IMR-90 (cell line): ENCODE data around the gene ARHGEF7. TPM values are rescaled to one million over a fixed set of nuclear protein-coding genes. Genes with fewer than 3 reads are reported as not detected.

Experiments
- ATAC-seq: fragments of 200-7000 bp; cut with Tn5 transposase; 2 replicates; pipeline ENCODE4 v1.9.1; 2020; ENCODE audit warnings: low read depth, mild to moderate bottlenecking, moderate library complexity
- BruUV-seq: library from RNA; stranded (reverse); fragments of 400-500 nt; replicated peaks from 2 replicates; lab custom pipeline; 2021; lab: Mats Ljungman, UMichigan
- CTCF ChIA-PET: fragments of 300-600 bp; formaldehyde crosslinking; extraction: SDS; loops from one replicate; lab custom pipeline; 2021; ENCODE audit warnings: antibody characterized with exemption; lab: Yijun Ruan, JAX
- POLR2A ChIA-PET: fragments of 300-600 bp; sonication (Branson Sonifier 250); formaldehyde crosslinking; loops from one replicate; lab custom pipeline; 2022; ENCODE audit warnings: antibody characterized with exemption; ENCODE audit not compliant: unreplicated experiment; lab: Charles Lee
- DNase-seq: peaks from one replicate; pipeline ENCODE4 v3.0.0; 2013
- H2AFZ ChIP-seq: replicated peaks from 2 replicates; pipeline ENCODE3; 2013; ENCODE audit warnings: low read length, mild to moderate bottlenecking; ENCODE audit not compliant: poor library complexity
- H2AK5ac ChIP-seq: 2 replicates; pipeline ENCODE4 v1.6.1; 2013; ENCODE audit warnings: low read depth, low read length, inconsistent platforms
- H2AK9ac ChIP-seq: replicated peaks from 2 replicates; pipeline ENCODE3; 2013; ENCODE audit warnings: mild to moderate bottlenecking, low read depth, low read length, moderate library complexity; ENCODE audit not compliant: poor library complexity
- H2BK120ac ChIP-seq: 2 replicates; pipeline ENCODE4 v1.6.1; 2013; ENCODE audit warnings: low read depth, low read length, inconsistent platforms
- H2BK15ac ChIP-seq: 3 replicates; pipeline ENCODE4 v1.6.1; 2013; ENCODE audit warnings: low read depth, low read length, inconsistent platforms
- H2BK20ac ChIP-seq: 2 replicates; pipeline ENCODE4 v1.6.1; 2013; ENCODE audit warnings: low read depth, mild to moderate bottlenecking, inconsistent platforms, low read length, moderate library complexity
- H2BK5ac ChIP-seq: 2 replicates; pipeline ENCODE4 v1.6.1; 2013; ENCODE audit warnings: mild to moderate bottlenecking, low read depth, low read length, inconsistent platforms; ENCODE audit not compliant: poor library complexity, severe bottlenecking
- H3K14ac ChIP-seq: replicated peaks from 2 replicates; pipeline ENCODE4 v1.6.1; 2013; ENCODE audit warnings: low read depth, low read length, inconsistent platforms
- H3K18ac ChIP-seq: 2 replicates; pipeline ENCODE4 v1.6.1; 2013; ENCODE audit warnings: low read depth, low read length, control low read depth
- H3K23ac ChIP-seq: 2 replicates; pipeline ENCODE4 v1.6.1; 2013; ENCODE audit warnings: low read depth, low read length, inconsistent platforms
- H3K27ac ChIP-seq: 2 replicates; pipeline ENCODE4 v1.5.1; 2013; ENCODE audit warnings: mild to moderate bottlenecking, control low read depth, low read length; ENCODE audit not compliant: insufficient read depth
- H3K27me3 ChIP-seq: 2 replicates; pipeline ENCODE4 v1.6.1; 2013; ENCODE audit warnings: low read length; ENCODE audit not compliant: control insufficient read depth, insufficient read depth
- H3K36me3 ChIP-seq: 2 replicates; pipeline ENCODE4 v1.6.1; 2013; ENCODE audit warnings: low read length, mixed read lengths; ENCODE audit not compliant: control insufficient read depth, insufficient read depth
- H3K4ac ChIP-seq: 2 replicates; pipeline ENCODE4 v1.6.1; 2013; ENCODE audit warnings: low read depth, low read length, inconsistent platforms
- H3K4me1 ChIP-seq: 2 replicates; pipeline ENCODE4 v1.6.1; 2013; ENCODE audit warnings: low read length, mixed read lengths; ENCODE audit not compliant: control insufficient read depth, insufficient read depth
- H3K4me2 ChIP-seq: 2 replicates; pipeline ENCODE4 v1.6.1; 2013; ENCODE audit warnings: low read depth, mild to moderate bottlenecking, control low read depth, low read length, moderate library complexity
- H3K4me3 ChIP-seq: 2 replicates; pipeline ENCODE4 v1.5.1; 2013; ENCODE audit warnings: low read depth, mild to moderate bottlenecking, control low read depth, low read length, moderate library complexity; ENCODE audit not compliant: insufficient read depth
- H3K56ac ChIP-seq: 2 replicates; pipeline ENCODE4 v1.6.1; 2013; ENCODE audit warnings: low read length, inconsistent platforms; ENCODE audit not compliant: insufficient read depth; ENCODE audit errors: extremely low read depth
- H3K79me1 ChIP-seq, 2 experiments: 2 replicates each; pipeline ENCODE4 v1.6.1; 2013; ENCODE audit warnings: low read length in 2 of 2, inconsistent platforms in 1 of 2, low read depth in 1 of 2
- H3K9ac ChIP-seq: 2 replicates; pipeline ENCODE4 v1.6.1; 2013; ENCODE audit warnings: low read depth, low read length, control low read depth
- H3K9me1 ChIP-seq: 2 replicates; pipeline ENCODE4 v1.6.1; 2013; ENCODE audit warnings: low read length, inconsistent platforms; ENCODE audit not compliant: insufficient read depth
- H3K9me3 ChIP-seq: 2 replicates; pipeline ENCODE4 v1.6.1; 2013; ENCODE audit warnings: low read length; ENCODE audit not compliant: control insufficient read depth, insufficient read depth
- H4K20me1 ChIP-seq: 2 replicates; pipeline ENCODE4 v1.6.1; 2013; ENCODE audit warnings: low read length, inconsistent platforms; ENCODE audit not compliant: insufficient read depth
- H4K5ac ChIP-seq: 2 replicates; pipeline ENCODE4 v1.6.1; 2013; ENCODE audit warnings: mild to moderate bottlenecking, low read depth, low read length, control low read depth
- H4K8ac ChIP-seq, 2 experiments: 2 replicates each; pipeline ENCODE4 v1.6.1; 2013; ENCODE audit warnings: low read depth in 2 of 2, low read length in 2 of 2, control low read depth in 1 of 2, inconsistent platforms in 1 of 2
- H4K91ac ChIP-seq: 2 replicates; pipeline ENCODE4 v1.6.1; 2013; ENCODE audit warnings: low read depth, low read length, inconsistent platforms; ENCODE audit not compliant: insufficient read depth
- CEBPB ChIP-seq: IDR thresholded peaks from 2 replicates; pipeline ENCODE4 v1.6.1; 2012; ENCODE audit warnings: low read depth, low read length, improper control_type of control experiment
- MXI1 ChIP-seq: IDR thresholded peaks from 2 replicates; pipeline ENCODE4 v1.6.1; 2012; ENCODE audit warnings: low read depth, mild to moderate bottlenecking, low read length, moderate library complexity, borderline replicate concordance
- WGBS, 2 experiments: methylation state at CpG; one replicate each; pipeline versions ENCODE4 v1.1.5 to v1.1.7; 2013; ENCODE audit warnings: missing lambda C conversion rate in 2 of 2; ENCODE audit not compliant: insufficient read length in 1 of 2; ENCODE audit errors: extremely low coverage in 2 of 2; 5-methylcytosine and 5-hydroxymethylcytosine counted together
- dilution Hi-C: fragments of 300-500 bp; cut with HindIII; formaldehyde crosslinking; loops from one replicate; pipeline ENCODE4 v1.14.3; 2018; ENCODE audit warnings: low sequenced_read_pairs; ENCODE audit not compliant: unreplicated experiment
- in situ Hi-C: fragments of 300-500 bp; cut with MboI; formaldehyde crosslinking; loops from 3 replicates; pipeline ENCODE4 v1.14.3; 2019; ENCODE audit warnings: low sequenced_read_pairs, inconsistent platforms, mixed read lengths
- intact Hi-C: fragments of 100-400 bp; cut with micrococcal nuclease; formaldehyde crosslinking; loops from 2 replicates; pipeline ENCODE4 v1.10.0; 2022
- polyA plus RNA-seq, 3 experiments: library from polyadenylated mRNA; depleted of rRNA; stranded (reverse); fragments of >200 nt; gene quantifications; 2 replicates each; pipeline ENCODE4 v1.2.3, GENCODE V29; 2012; ENCODE audit warnings: low replicate concordance in 1 of 3
- total RNA-seq: library from RNA; depleted of rRNA; stranded (reverse); fragments of >200 nt; gene quantifications from 2 replicates; pipeline ENCODE4 v1.2.3, GENCODE V29; 2012

ARHGEF7 gene
- total and polyA plus RNA-seq, 2 of the 4 experiments (the other 2 are of a cell fraction) = 32.9 to 59.0 TPM

DNA sequence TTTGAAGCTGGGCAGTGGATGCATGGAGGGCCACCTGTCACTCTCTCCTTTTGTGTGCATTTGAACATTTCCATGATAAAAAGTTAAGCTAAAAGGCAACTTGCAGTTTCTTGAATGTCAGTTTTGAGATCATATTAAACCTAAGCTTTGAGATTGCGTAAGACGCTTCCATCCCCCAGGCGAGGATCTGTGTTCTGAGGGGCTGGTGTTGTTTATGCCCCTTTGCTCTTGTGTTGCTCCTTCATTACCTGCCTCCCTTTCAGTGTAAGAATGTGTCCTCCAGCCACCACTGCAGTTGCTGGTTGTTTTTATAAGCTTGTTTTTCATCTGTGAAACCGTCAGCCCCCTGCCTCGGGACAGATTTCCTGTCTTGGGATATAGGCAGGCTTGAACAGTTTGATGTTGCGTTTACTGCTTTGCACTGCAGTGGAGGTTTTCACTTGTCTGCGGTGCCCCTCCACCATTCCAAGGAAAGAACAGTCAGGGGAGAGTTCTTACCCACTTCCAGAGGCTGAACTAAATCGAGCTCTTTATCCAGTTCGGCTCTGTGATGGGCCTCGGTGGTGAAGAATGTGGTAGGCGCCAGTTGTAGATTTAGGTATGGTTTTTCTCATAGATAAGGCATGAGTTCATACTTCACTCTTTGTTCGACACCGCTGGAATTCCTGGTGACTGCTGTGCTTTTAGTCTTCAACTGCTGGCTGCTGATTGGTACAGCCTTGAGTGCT, 96.8 kb downstream of the ARHGEF7 start:
- Histone ChIP-seq H2BK15ac (no peak overlapping the region), H4K8ac (peak overlapping the region in 1 of 2 experiments; percentile 4; a peak in 1 of 4 replicates), H3K56ac (no peak overlapping the region), H3K36me3 (peaks cover 4% of the 10 kb centered on the region; the same call in 1 of the 2 replicates), H2AK9ac (no peak overlapping the region), H3K4ac (peak overlapping the region; percentile 28; the same call in 1 of the 2 replicates), H3K23ac (no peak overlapping the region), H2BK5ac (no peak overlapping the region), H2AK5ac (peak overlapping the region; percentile 40; the same call in 1 of the 2 replicates), H3K18ac (no peak overlapping the region), H4K5ac (no peak overlapping the region), H4K20me1 (peaks cover 28% of the 10 kb centered on the region), H2AFZ (no peak overlapping the region), H3K14ac (no peak overlapping the region; the same call in 1 of the 2 replicates), H3K4me2 (no peak overlapping the region), H4K91ac (no peak overlapping the region), H3K27ac (peak overlapping the region; percentile 28; the same call in 1 of the 2 replicates), H3K27me3 (no peaks in the 10 kb centered on the region), H3K9me1 (peaks cover 23% of the 10 kb centered on the region), H2BK120ac (peak overlapping the region; percentile 16; the same call in 1 of the 2 replicates), H3K4me3 (no peak overlapping the region), H3K4me1 (peaks cover 16% of the 10 kb centered on the region), H3K9ac (no peak overlapping the region), H3K9me3 (no peaks in the 10 kb centered on the region), H3K79me1 (peaks cover 38 to 84% of the 10 kb centered on the region in 2 experiments), H2BK20ac (no peak overlapping the region)
- BruUV-seq = no TSS peak
- dilution Hi-C loops (no loop called here), in situ Hi-C loops (no loop called here), intact Hi-C loops (no loop called here)
- POLR2A ChIA-PET = interaction anchor here (1.0 kb wide), 1 partner anchor 10 kb away, joined by 4 read pairs; no protein-coding TSS in a partner anchor
- TF ChIP-seq MXI1 (no peak), CEBPB (peak; percentile 88)
- ATAC-seq (no peak), DNase-seq (peak; percentile 33)
- CTCF ChIA-PET = interaction anchor here (1.1 kb wide), 1 partner anchor 144 kb away, joined by 3 read pairs; no protein-coding TSS in a partner anchor
- WGBS, 2 experiments = no CpG with 5 or more reads among the region's 13 CpGs
